ENCODE results near the gene PLAAT2. TPM values are rescaled to one million over a fixed set of nuclear protein-coding genes. Genes with fewer than 3 reads are reported as not detected.
A peak's percentile ranks its signal among the peaks of the same experiment; 100 is the strongest.

The PLAAT2 gene
- total RNA-seq, 1 donor from 2014 or later: 1.3 TPM

DNA sequence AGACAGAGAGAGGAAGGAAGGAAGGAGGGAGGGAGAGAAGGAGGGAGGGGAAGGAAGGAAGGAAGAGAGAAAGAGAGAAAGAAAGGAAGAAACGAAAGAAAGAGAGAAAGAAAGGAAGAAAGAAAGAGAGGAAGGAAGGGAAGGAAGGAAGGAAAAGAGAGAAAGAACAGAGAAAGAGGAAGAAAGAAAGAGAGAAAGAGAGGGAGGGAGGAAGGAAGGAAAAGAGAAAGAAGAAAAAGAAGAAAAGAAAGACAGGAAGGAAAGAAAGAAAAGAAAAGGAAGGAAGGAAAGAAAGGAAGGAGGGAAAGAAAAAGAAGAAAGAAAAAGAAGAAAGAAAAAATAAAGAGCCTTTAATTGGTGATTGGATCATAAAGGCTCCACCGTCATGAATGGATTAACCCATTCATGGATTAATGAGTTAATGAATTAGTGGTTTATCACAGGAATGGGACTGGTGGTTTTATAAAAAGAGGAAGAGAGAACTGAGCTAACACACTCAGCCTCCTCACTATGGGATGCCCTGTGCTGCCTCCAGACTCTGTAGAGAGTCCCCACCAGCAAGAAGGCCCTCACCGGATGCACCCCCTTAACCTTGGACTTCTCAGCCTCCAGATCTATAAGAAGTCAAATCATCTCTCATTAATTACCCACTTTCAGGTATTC, 9.0 kb upstream of the PLAAT2 start:
- DNase-seq (ENCODE audit: low read depth) (no peak), FAIRE-seq (no peak)
- Histone ChIP-seq H3K27me3 (ENCODE audit: control insufficient read depth, insufficient read depth, low read length) (no peaks in the 10 kb centered on the region), H3K36me3 (ENCODE audit: control insufficient read depth, insufficient read depth, low read length) (no peaks in the 10 kb centered on the region), H3K4me3 (ENCODE audit: low read depth, low read length) (no peak overlapping the region)
- TF ChIP-seq CTCF (IDR thresholded peaks at IDR 0.05; ENCODE audit: insufficient read depth, low read length, severe bottlenecking): no peak

GRCh38 chr11:63569570-63569969, 6.4 kb upstream of the PLAAT2 start:
- no peak overlapping the region for H3K4me3 ChIP-seq (ENCODE audit: low read depth, low read length)
- no peaks in the 10 kb centered on the region for H3K27me3 ChIP-seq (ENCODE audit: control insufficient read depth, insufficient read depth, low read length)
- TF ChIP-seq CTCF (IDR thresholded peaks at IDR 0.05; ENCODE audit: insufficient read depth, low read length, severe bottlenecking): no peak
- DNase-seq (ENCODE audit: low read depth): no peak
- no peak for FAIRE-seq
- no peaks in the 10 kb centered on the region for H3K36me3 ChIP-seq (ENCODE audit: control insufficient read depth, insufficient read depth, low read length)

DNA sequence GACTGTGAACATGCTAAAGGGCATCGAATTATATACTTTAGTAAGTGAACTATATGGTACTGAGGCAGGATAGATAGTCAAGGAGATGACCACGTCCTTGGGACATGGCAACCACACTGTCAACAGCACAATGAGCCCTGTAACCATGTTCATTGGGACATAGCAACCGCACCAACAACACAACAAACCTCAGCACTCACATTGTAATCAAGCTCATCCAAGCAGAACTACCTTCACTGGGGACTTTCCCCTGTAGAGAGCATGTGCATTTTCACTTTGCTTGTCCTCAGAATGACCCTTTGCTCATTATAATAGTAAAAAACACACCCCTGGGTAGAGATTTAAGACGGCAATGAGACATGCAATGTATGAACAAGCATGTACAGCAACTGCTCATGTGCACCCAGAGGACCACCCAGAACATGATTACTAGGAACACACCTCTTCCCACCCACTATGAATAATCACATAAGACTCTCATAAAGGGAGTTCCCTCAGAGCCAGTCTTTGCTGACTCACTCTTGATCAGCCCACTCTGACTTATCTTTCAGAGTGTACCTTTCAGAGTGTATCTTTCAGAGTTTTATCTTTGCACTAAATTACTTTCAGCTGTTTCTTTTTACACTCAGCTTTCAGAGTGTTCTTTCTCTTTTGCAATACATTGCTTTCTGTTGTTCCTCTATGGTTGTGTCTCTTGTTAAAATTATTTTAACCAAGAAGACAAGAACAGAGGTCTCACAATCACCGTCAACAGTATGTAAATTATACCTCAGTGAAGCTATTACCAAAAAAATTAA, 4.1 kb upstream of the PLAAT2 start:
- TF ChIP-seq CTCF (IDR thresholded peaks at IDR 0.05; ENCODE audit: insufficient read depth, low read length, severe bottlenecking): no peak
- FAIRE-seq (peak; percentile 94), DNase-seq (ENCODE audit: low read depth) (peak; percentile 99)
- Histone ChIP-seq H3K36me3 (ENCODE audit: control insufficient read depth, insufficient read depth, low read length) (no peaks in the 10 kb centered on the region), H3K4me3 (ENCODE audit: low read depth, low read length) (no peak overlapping the region), H3K27me3 (ENCODE audit: control insufficient read depth, insufficient read depth, low read length) (no peaks in the 10 kb centered on the region)

DNA sequence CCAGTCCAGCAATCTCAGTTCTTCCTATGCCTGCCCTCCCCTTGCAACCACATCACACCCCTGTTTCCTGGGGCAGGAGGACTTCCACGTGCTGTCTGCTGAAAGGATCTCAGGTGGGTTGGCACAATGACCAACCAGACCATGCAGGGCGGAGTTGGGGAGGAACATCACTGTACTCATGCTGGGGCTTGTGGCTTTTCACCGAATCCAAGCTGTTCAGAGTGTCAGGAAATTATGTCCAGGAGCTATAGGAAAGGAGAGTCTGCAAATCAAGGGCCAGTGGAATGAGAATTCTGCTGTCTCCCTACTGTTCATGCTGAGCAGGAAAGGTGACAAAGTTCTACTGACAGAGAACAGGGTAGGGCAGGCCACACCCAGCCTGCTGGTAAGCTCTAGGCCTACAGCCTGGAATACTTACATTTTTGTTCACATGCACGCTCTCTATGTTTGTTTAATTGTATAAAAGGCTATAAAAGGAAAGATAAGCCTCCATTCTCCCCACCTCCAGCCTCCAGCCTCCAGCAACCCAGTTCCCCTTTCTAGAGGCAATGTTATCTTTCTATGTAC, 1.7 kb upstream of the PLAAT2 start:
- H3K27me3 ChIP-seq (ENCODE audit: control insufficient read depth, insufficient read depth, low read length): no peaks in the 10 kb centered on the region
- FAIRE-seq (peak; percentile 60), DNase-seq (ENCODE audit: low read depth) (peak; percentile 71)
- no peak for TF ChIP-seq CTCF (IDR thresholded peaks at IDR 0.05; ENCODE audit: insufficient read depth, low read length, severe bottlenecking)
- H3K4me3 ChIP-seq (ENCODE audit: low read depth, low read length): no peak overlapping the region
- no peaks in the 10 kb centered on the region for H3K36me3 ChIP-seq (ENCODE audit: control insufficient read depth, insufficient read depth, low read length)

- Histone ChIP-seq H3K27me3 (ENCODE audit: control insufficient read depth, insufficient read depth, low read length) (no peaks in the 10 kb centered on the region), H3K4me3 (ENCODE audit: low read depth, low read length) (no peak overlapping the region), H3K36me3 (ENCODE audit: control insufficient read depth, insufficient read depth, low read length) (no peaks in the 10 kb centered on the region)
- FAIRE-seq: no peak
- no peak for DNase-seq (ENCODE audit: low read depth)
- no peak for TF ChIP-seq CTCF (IDR thresholded peaks at IDR 0.05; ENCODE audit: insufficient read depth, low read length, severe bottlenecking)
Measured at GRCh38 chr11:63564056-63564774, 1.0 kb upstream of the PLAAT2 start.

All from bronchial epithelial cell (primary cell).